Urinary bladder (tissue), 4 donors: ENCODE measurements around the gene PCCA. TPM values are rescaled to one million over a fixed set of nuclear protein-coding genes. Genes with fewer than 3 reads are reported as not detected.
"Not testable (repeated sequence)": the region's sequence is repeated elsewhere in the genome, so short reads cannot be mapped to it uniquely, and the experiment has no call there.

Experiments used
- DNase-seq: peaks from one replicate; pipeline ENCODE4 v3.0.0-alpha.2; 2015; ENCODE audit errors: extremely low spot score
- H3K27ac ChIP-seq: one replicate; pipeline ENCODE4 v1.5.1; 2013; ENCODE audit warnings: low read depth, mild to moderate bottlenecking, moderate library complexity
- H3K36me3 ChIP-seq: one replicate; pipeline ENCODE4 v1.6.1; 2013; ENCODE audit warnings: mild to moderate bottlenecking, moderate library complexity; ENCODE audit not compliant: insufficient read depth
- H3K4me1 ChIP-seq: one replicate; pipeline ENCODE4 v1.6.1; 2013; ENCODE audit warnings: mild to moderate bottlenecking, moderate library complexity; ENCODE audit not compliant: insufficient read depth
- H3K4me3 ChIP-seq: one replicate; pipeline ENCODE4 v1.5.1; 2013; ENCODE audit warnings: low read depth, low read length
- WGBS: extraction: QIAGEN DNeasy Blood & Tissue Kit; methylation state at CpG from one replicate; pipeline ENCODE4 v1.1.7; 2013; 5-methylcytosine and 5-hydroxymethylcytosine counted together
- polyA plus RNA-seq: library from polyadenylated mRNA; stranded (reverse); fragments of 200-250 nt; gene quantifications from one replicate; pipeline ENCODE4 v1.2.3, GENCODE V29; 2013
- total RNA-seq: library from RNA; depleted of rRNA; stranded (reverse); fragments of >200 nt; gene quantifications from one replicate; pipeline ENCODE4 v1.2.3, GENCODE V29; 2014
- donor health status: healthy with polysubstance abuse.
- donor health status: healthy.

Gene PCCA
- total and polyA plus RNA-seq, 2 donors = 24.7 to 122 TPM

GRCh38 chr13:100138859-100139491, 50.1 kb downstream of the PCCA start:
- DNase-seq = no peak
- 97% methylated on average over 1 of the region's 1 CpG for WGBS
- no peak overlapping the region for H3K4me3 ChIP-seq
- no peaks in the 10 kb centered on the region for H3K4me1 ChIP-seq
- H3K36me3 ChIP-seq = no peaks in the 10 kb centered on the region
- no peak overlapping the region for H3K27ac ChIP-seq

GRCh38 chr13:100139817-100140216, 50.9 kb downstream of the PCCA start:
- H3K4me1 ChIP-seq = no peaks in the 10 kb centered on the region
- 89% methylated on average over 1 of the region's 1 CpG for WGBS
- no peak overlapping the region for H3K4me3 ChIP-seq
- no peak for DNase-seq
- H3K27ac ChIP-seq = no peak overlapping the region
- no peaks in the 10 kb centered on the region for H3K36me3 ChIP-seq

DNA sequence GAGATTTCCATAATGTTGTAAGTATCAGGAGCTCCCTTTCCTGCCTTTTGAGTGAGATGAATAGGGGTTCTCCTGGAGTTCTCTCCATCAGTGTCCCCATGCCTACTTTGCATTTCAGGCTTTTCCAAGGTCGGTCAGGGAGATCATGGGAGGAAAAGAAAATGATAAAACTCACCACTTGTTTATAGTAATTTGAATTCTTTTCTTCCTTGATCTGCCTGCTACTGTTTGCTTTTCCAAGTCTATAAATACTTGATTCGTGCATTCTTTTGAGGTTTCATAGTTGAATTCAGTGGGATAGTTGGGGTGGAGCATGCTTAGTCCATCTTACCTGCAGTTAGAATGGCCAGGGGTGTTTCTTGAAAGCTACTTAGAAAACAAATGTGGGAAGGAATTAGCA, 51.5 kb downstream of the PCCA start:
- no peak overlapping the region for H3K4me3 ChIP-seq
- no peaks in the 10 kb centered on the region for H3K4me1 ChIP-seq
- H3K27ac ChIP-seq = no peak overlapping the region
- 68% methylated on average over 2 of the region's 2 CpGs for WGBS
- DNase-seq = no peak
- no peaks in the 10 kb centered on the region for H3K36me3 ChIP-seq

GRCh38 chr13:100141461-100141961, 52.6 kb downstream of the PCCA start:
- H3K27ac ChIP-seq, H3K4me3 ChIP-seq, H3K4me1 ChIP-seq, DNase-seq, H3K36me3 ChIP-seq: not testable (repeated sequence)
- 90% methylated on average over 5 of the region's 5 CpGs for WGBS

DNA sequence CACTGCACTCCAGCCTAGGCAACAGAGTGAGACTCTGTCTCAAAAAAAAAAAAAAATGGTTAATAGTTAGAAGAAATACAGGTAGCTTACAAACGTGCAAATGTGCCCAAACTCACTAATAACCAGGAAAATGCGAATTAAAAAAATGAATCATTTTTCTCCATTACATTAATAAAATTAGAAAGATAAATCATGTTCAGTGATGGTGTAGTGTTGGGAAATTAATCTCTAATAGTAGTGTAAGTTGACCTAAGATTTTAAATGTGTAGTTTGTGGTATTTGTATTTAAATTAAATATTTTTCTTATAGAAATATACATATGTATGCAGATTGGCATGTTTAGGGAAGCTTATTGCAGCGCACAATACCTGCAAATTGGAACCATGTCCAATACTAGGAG, 57.6 kb downstream of the PCCA start:
- WGBS = 99% methylated on average over 3 of the region's 3 CpGs
- Histone ChIP-seq H3K4me3 (no peak overlapping the region), H3K27ac (no peak overlapping the region), H3K4me1 (no peaks in the 10 kb centered on the region), H3K36me3 (peaks cover 6% of the 10 kb centered on the region)
- no peak for DNase-seq

- no peak overlapping the region for H3K4me3 ChIP-seq
- 92% methylated on average over 4 of the region's 4 CpGs for WGBS
- no peak overlapping the region for H3K27ac ChIP-seq
- no peak for DNase-seq
- peaks cover 6% of the 10 kb centered on the region for H3K36me3 ChIP-seq
- no peaks in the 10 kb centered on the region for H3K4me1 ChIP-seq
Measured at GRCh38 chr13:100147825-100148224, 58.9 kb downstream of the PCCA start.

- Histone ChIP-seq H3K4me1 (no peaks in the 10 kb centered on the region), H3K27ac (no peak overlapping the region), H3K36me3 (peaks cover 6% of the 10 kb centered on the region), H3K4me3 (no peak overlapping the region)
- 79% methylated on average over 4 of the region's 4 CpGs for WGBS
- DNase-seq = no peak
Measured at GRCh38 chr13:100148422-100148821, 59.5 kb downstream of the PCCA start.

GRCh38 chr13:100149389-100149788, 60.5 kb downstream of the PCCA start:
- no peaks in the 10 kb centered on the region for H3K4me1 ChIP-seq
- peaks cover 6% of the 10 kb centered on the region for H3K36me3 ChIP-seq
- H3K4me3 ChIP-seq = no peak overlapping the region
- DNase-seq = no peak
- 76% methylated on average over 4 of the region's 4 CpGs for WGBS
- no peak overlapping the region for H3K27ac ChIP-seq

DNA sequence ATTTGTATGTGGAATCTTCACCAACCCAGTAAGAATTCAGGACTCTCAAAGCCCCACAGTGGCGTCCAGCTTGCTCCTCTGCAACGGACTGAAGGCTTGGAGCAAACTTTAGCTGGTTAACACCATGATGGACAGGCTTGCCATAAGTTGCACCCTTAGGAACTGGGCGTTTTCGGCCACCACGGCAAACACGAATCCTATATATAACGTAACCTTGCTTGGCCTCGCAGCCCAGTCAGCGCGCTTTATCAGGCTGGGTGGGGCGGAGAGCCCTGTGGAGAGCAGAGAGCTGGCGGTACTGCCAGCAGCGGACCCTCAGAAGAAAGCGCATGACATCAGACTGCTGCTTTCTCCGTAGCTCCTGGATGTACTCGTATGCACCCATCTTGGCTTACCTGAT, 61.8 kb downstream of the PCCA start:
- WGBS = 97% methylated on average over 16 of the region's 16 CpGs
- DNase-seq, H3K4me3 ChIP-seq: not testable (repeated sequence)

GRCh38 chr13:100154842-100155416, 66.0 kb downstream of the PCCA start:
- 95% methylated on average over 6 of the region's 6 CpGs for WGBS
- no peak for DNase-seq

More for the DNA sequence above, 61.8 kb downstream of the PCCA start:
- not testable (repeated sequence) for H3K27ac ChIP-seq, H3K36me3 ChIP-seq, H3K4me1 ChIP-seq

DNA sequence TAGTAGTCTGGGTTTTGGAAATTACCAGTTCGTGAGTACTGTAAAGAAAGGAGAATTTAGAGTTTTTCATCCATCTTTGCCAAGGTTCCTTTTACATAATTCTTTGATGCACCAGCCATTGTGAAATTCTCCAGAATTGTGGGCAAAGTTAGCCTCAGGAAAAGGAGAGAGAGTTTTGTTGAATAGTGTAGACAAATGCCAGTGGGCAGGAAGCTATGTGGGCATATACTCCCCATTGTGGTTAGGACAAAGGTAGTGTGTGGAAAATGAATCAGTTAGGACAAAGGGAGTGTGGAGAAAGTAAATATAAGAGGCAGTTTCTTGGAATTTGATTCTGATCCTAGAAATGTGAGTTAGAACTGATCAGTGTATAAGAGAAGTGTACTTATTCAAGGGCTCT, 67.9 kb downstream of the PCCA start:
- Histone ChIP-seq H3K27ac (no peak overlapping the region), H3K4me1 (no peaks in the 10 kb centered on the region), H3K4me3 (no peak overlapping the region), H3K36me3 (no peaks in the 10 kb centered on the region)
- no peak for DNase-seq
- 94% methylated on average over 1 of the region's 1 CpG for WGBS

More at GRCh38 chr13:100154842-100155416, 66.0 kb downstream of the PCCA start:
- no peaks in the 10 kb centered on the region for H3K4me1 ChIP-seq
- peaks cover 3% of the 10 kb centered on the region for H3K36me3 ChIP-seq
- H3K27ac ChIP-seq = no peak overlapping the region
- H3K4me3 ChIP-seq = no peak overlapping the region

DNA sequence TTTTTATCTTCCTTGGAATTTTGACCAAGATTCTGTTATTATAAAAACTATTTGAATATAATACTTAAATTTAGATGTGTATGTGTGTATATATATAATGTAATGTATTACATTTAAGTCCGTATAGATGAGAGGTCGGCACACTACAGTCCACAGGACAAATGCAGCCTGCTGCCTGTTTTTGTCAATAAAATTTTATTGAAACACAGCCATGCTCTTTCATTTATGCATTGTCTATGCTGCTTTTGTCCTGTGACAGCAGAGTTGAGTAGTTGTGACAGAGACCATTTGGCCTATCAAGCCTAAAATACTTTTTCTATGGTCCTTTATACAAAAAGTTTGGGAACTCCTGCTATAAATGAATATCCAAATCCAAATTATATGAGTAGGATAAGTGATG, 69.7 kb downstream of the PCCA start:
- no peaks in the 10 kb centered on the region for H3K36me3 ChIP-seq
- no peak for DNase-seq
- H3K4me1 ChIP-seq = no peaks in the 10 kb centered on the region
- H3K27ac ChIP-seq = no peak overlapping the region
- whole genome bisulfite sequencing = 94% methylated on average over 2 of the region's 2 CpGs
- H3K4me3 ChIP-seq = no peak overlapping the region

DNA sequence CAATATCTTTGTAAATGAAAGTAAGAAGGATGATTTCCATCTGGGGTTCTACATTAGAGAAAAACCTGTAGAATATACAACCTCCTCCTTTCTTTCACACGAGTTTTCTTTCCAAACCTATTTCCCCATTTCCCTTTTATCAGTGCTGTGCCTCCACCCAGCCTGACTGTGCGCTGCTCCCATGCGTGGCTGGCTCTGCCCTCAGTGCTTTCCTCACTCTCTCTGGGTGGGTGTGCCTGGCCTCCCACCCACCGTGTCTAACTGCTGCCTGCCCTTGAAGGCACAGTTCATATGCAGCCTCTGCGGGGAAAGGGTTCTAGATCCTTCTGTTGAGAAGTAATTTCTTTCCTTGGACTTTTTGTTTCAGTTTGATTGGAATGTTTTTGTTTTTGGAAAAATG, 70.7 kb downstream of the PCCA start:
- H3K36me3 ChIP-seq = no peaks in the 10 kb centered on the region
- WGBS = 88% methylated on average over 5 of the region's 5 CpGs
- H3K4me1 ChIP-seq = no peaks in the 10 kb centered on the region
- no peak for DNase-seq
- H3K4me3 ChIP-seq = no peak overlapping the region
- H3K27ac ChIP-seq = no peak overlapping the region

DNA sequence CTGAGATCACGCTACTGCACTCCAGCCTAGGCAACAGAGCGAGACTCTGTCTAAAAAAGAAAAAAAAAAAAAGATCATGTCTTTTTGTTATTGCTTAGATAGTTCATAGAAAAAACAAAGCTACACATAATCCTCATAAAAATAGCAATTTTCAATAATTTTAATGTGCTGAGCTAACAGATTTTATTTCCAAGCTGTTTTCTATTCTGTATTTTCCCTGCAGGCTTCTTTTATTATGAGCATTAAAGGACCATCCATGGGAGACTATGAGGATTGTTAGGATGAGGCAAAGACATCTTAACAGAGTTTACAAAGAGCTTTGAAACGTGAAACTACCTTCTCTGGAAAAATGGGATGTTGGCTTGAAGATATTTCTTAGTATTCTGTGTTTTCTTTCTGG, 71.6 kb downstream of the PCCA start:
- no peak overlapping the region for H3K4me3 ChIP-seq
- no peaks in the 10 kb centered on the region for H3K4me1 ChIP-seq
- H3K36me3 ChIP-seq = no peaks in the 10 kb centered on the region
- H3K27ac ChIP-seq = no peak overlapping the region
- whole genome bisulfite sequencing = 83% methylated on average over 3 of the region's 3 CpGs
- no peak for DNase-seq
